Left kidney (tissue), 2 donors: ENCODE measurements around the gene NXNL1. TPM values are rescaled to one million over a fixed set of nuclear protein-coding genes. Genes with fewer than 3 reads are reported as not detected.
A peak's percentile ranks its signal among the peaks of the same experiment; 100 is the strongest.

Experiments used
- DNase-seq: peaks from one replicate; pipeline ENCODE4 v3.0.0-alpha.2; 2013
- polyA plus RNA-seq: library from polyadenylated mRNA; unstranded; fragments of 120-200 nt; gene quantifications from one replicate; pipeline ENCODE4 v1.2.1, GENCODE V29; 2013; ENCODE audit not compliant: insufficient read length

NXNL1 gene
- polyA plus RNA-seq, 1 donor = 0.35 TPM

GRCh38 chr19:17455308-17456123, 5.2 kb downstream of the NXNL1 start:
- DNase-seq = no peak

- no peak for DNase-seq
Observed at GRCh38 chr19:17454576-17455071, 6.1 kb downstream of the NXNL1 start.

GRCh38 chr19:17451820-17452219, 8.9 kb downstream of the NXNL1 start:
- DNase-seq = no peak

GRCh38 chr19:17450264-17451075, 10.3 kb downstream of the NXNL1 start:
- DNase-seq = no peak

GRCh38 chr19:17448131-17448967, 12.4 kb downstream of the NXNL1 start, which contains the start of gene TMEM221:
Gene TMEM221, minus strand, starts transcription at chr19:17448668. Its CDS starts 206 bp downstream, at chr19:17448462.
- peak; percentile 57 for DNase-seq

- DNase-seq = no peak
Observed at GRCh38 chr19:17447704-17448130, 13.0 kb downstream of the NXNL1 start.

GRCh38 chr19:17445526-17446165, 15.1 kb downstream of the NXNL1 start:
- no peak for DNase-seq

GRCh38 chr19:17441241-17442021, 19.3 kb downstream of the NXNL1 start:
- DNase-seq = no peak

GRCh38 chr19:17436874-17437267, 23.9 kb downstream of the NXNL1 start:
- DNase-seq = no peak

- DNase-seq = no peak
Observed at GRCh38 chr19:17436094-17436873, 24.4 kb downstream of the NXNL1 start.

GRCh38 chr19:17435218-17435617, 25.5 kb downstream of the NXNL1 start:
- no peak for DNase-seq

- DNase-seq = no peak
Observed at GRCh38 chr19:17431417-17431816, 29.3 kb downstream of the NXNL1 start.

- no peak for DNase-seq
Observed at GRCh38 chr19:17429641-17430113, 31.0 kb downstream of the NXNL1 start.

GRCh38 chr19:17424743-17425365, 35.9 kb downstream of the NXNL1 start:
- DNase-seq = no peak

- DNase-seq = no peak
Observed at GRCh38 chr19:17423429-17424208, 37.1 kb downstream of the NXNL1 start.

- DNase-seq = no peak
Observed at GRCh38 chr19:17421942-17422341, 38.8 kb downstream of the NXNL1 start.

- DNase-seq = no peak
Observed at GRCh38 chr19:17420475-17420924, 40.2 kb downstream of the NXNL1 start.
